ENCODE data around the gene GJC3. TPM values are rescaled to one million over a fixed set of nuclear protein-coding genes. Genes with fewer than 3 reads are reported as not detected.
"Not testable (repeated sequence)": the region's sequence is repeated elsewhere in the genome, so short reads cannot be mapped to it uniquely, and the experiment has no call there.

GJC3 gene, protein sequence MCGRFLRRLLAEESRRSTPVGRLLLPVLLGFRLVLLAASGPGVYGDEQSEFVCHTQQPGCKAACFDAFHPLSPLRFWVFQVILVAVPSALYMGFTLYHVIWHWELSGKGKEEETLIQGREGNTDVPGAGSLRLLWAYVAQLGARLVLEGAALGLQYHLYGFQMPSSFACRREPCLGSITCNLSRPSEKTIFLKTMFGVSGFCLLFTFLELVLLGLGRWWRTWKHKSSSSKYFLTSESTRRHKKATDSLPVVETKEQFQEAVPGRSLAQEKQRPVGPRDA
- not detected in 2 replicates for polyA plus RNA-seq (2011; rRNA removed)
- polyA minus RNA-seq (2011; rRNA and poly(A)+ RNA removed), result not detected in 2 replicates

DNA sequence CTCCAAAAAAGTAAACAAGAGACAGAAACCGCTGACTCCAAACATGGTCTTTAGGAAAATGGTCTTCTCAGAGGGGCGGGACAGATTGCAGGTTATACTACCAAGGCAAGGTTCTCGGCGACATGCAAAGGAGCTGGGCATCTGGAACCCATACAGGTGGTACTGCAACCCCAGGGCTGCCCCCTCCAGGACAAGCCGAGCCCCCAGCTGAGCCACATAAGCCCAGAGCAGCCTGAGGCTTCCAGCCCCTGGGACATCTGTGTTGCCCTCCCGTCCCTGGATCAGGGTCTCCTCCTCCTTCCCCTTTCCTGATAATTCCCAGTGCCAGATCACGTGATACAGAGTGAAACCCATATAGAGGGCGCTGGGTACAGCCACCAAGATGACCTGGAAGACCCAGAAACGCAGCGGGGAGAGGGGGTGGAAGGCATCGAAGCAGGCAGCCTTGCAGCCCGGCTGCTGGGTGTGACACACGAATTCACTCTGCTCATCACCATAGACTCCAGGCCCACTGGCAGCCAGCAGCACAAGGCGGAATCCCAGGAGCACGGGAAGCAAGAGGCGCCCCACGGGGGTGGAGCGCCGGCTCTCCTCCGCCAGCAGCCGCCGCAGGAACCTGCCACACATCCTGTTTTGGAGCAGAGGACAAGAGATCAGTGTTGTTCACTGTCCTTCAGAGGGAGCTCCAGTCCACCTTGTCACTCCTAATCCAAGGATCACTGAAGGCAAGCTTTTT lies at the start of gene GJC3:
Gene GJC3 (minus strand): TSS at position 627 of the 736 bp plus-strand sequence. CDS start 0 bp downstream, at position 627.
- CTCF ChIA-PET, result interaction anchor here (0.7 to 2.3 kb wide), 9 partner anchors 9 to 65 kb away, joined by 3 to 8 read pairs (median 5); partner anchors contain the start of gene TRIM4
- TF ChIP-seq, protein P1, sequence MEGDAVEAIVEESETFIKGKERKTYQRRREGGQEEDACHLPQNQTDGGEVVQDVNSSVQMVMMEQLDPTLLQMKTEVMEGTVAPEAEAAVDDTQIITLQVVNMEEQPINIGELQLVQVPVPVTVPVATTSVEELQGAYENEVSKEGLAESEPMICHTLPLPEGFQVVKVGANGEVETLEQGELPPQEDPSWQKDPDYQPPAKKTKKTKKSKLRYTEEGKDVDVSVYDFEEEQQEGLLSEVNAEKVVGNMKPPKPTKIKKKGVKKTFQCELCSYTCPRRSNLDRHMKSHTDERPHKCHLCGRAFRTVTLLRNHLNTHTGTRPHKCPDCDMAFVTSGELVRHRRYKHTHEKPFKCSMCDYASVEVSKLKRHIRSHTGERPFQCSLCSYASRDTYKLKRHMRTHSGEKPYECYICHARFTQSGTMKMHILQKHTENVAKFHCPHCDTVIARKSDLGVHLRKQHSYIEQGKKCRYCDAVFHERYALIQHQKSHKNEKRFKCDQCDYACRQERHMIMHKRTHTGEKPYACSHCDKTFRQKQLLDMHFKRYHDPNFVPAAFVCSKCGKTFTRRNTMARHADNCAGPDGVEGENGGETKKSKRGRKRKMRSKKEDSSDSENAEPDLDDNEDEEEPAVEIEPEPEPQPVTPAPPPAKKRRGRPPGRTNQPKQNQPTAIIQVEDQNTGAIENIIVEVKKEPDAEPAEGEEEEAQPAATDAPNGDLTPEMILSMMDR (IDR thresholded peaks at IDR 0.05; ENCODE audit: insufficient read depth, low read depth, low read length), result peak; percentile 51
- Histone ChIP-seq H3K27me3 (ENCODE audit: control insufficient read depth, insufficient read depth, low read length) (peaks cover 7% of the 10 kb centered on the region), H3K36me3 (ENCODE audit: control insufficient read depth, insufficient read depth, low read length) (no peaks in the 10 kb centered on the region), H3K4me3 (ENCODE audit: low read depth, low read length) (peak within 1 kb of the TSS; percentile 17; the same call in 1 of the 2 replicates)
- DNase-seq (ENCODE audit: low read depth), result no peak
- POLR2A ChIA-PET, result no interaction called here

DNA sequence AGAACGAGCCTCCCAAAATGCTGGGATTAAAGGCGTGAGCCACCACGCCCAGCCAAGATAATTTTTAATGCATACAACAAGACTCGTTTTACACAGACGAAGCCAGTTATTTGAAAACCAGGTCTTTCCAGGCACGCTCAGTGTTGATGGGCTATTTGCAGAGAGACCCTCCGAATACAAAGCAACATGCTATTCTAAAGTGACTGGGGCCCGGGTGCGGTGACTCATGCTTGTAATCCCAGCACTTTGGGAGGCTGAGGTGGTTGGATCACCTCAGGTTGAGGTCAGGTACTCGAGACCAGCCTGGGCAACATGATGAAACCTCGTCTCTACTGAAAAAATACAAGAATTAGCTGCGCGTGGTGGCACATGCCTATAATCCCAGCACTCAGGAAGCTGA lies 47.2 kb upstream of the GJC3 start:
- DNase-seq (ENCODE audit: low read depth), result no peak
- H3K4me3 ChIP-seq (ENCODE audit: low read depth, low read length), result no peak overlapping the region
- no peaks in the 10 kb centered on the region for H3K27me3 ChIP-seq (ENCODE audit: control insufficient read depth, insufficient read depth, low read length)
- ChIA-PET CTCF (interaction anchor here (0.7 to 7.9 kb wide), 3 partner anchors 15 to 1134 kb away, joined by 3 to 77 read pairs (median 6); no protein-coding TSS in a partner anchor), POLR2A (no interaction called here)
- H3K36me3 ChIP-seq (ENCODE audit: control insufficient read depth, insufficient read depth, low read length), result no peaks in the 10 kb centered on the region
- TF ChIP-seq, protein P1 (IDR thresholded peaks at IDR 0.05; ENCODE audit: insufficient read depth, low read depth, low read length), result no peak

DNA sequence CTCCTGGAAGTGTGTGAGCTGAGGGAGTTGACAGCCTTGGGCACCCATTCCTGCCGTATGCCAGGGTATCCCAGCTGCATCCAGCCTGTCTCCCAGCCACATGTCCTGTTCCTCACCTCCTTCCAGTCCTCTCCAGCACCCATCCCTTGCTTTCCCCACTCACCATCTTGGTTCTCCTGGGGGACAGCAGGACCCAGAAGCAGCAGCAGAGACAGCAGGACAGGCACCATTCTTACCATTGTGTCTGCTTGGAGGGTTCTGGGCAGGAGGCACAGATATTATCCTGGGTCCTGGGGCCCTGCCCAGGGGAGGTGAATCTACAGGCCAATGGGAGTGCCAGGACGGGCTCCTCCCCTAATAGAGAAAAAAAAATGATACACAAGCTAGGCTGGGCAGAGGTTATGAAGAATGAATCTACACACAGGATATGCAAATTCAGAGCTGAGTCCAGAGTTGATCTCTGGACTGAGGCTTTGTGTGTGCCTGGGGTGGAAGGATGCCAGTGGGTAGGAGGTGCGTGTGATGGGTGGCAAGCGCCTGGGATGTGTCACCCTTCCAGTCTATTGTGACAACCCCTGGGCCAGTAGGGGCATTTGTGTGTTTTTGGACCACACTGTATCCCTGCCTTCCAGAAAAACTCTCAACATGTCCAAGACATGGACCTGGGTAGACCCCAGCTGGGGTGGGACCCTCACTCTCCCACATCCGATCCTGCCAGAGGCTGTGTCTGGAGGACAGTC lies 46.5 kb upstream of the GJC3 start, which contains the start of gene AZGP1:
Gene AZGP1 (minus strand): TSS at position 250 of the 740 bp plus-strand sequence. CDS start 11 bp downstream, at position 239.
- ChIA-PET CTCF (interaction anchor here (0.7 to 7.9 kb wide), 3 partner anchors 16 to 1134 kb away, joined by 3 to 77 read pairs (median 6); no protein-coding TSS in a partner anchor), POLR2A (interaction anchor here (0.6 kb wide), 1 partner anchor 1313 kb away, joined by 3 read pairs; no protein-coding TSS in a partner anchor)
- Histone ChIP-seq H3K4me3 (ENCODE audit: low read depth, low read length) (no peak within 1 kb of the TSS), H3K36me3 (ENCODE audit: control insufficient read depth, insufficient read depth, low read length) (no peaks in the 10 kb centered on the region), H3K27me3 (ENCODE audit: control insufficient read depth, insufficient read depth, low read length) (no peaks in the 10 kb centered on the region)
- DNase-seq (ENCODE audit: low read depth), result no peak
- TF ChIP-seq, protein P1 (IDR thresholded peaks at IDR 0.05; ENCODE audit: insufficient read depth, low read depth, low read length), result no peak

DNA sequence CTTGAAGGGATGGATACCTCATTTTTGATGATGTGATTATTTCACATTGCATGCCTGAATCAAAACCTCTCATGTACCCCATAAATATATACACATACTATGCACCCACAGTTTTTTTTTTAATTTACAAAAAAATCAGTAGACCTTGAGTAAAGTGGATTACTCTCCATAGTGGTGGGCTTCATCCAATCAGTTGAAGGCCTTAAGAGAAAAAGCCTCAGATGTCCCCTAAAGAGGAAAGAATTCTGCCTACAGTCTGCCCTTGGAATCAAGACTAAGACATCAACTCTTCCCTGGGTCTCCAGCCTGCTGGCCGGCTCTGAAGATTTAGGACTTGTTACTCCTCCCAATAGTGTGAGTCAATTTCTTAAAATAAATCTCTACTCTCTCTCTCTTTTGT lies 45.3 kb upstream of the GJC3 start:
- ChIA-PET CTCF (interaction anchor here (7.9 kb wide), 1 partner anchor 17 kb away, joined by 77 read pairs; no protein-coding TSS in a partner anchor), POLR2A (no interaction called here)
- no peak for DNase-seq (ENCODE audit: low read depth)
- TF ChIP-seq, protein P1 (IDR thresholded peaks at IDR 0.05; ENCODE audit: insufficient read depth, low read depth, low read length), result no peak
- no peaks in the 10 kb centered on the region for H3K27me3 ChIP-seq (ENCODE audit: control insufficient read depth, insufficient read depth, low read length)
- H3K4me3 ChIP-seq (ENCODE audit: low read depth, low read length), result no peak overlapping the region
- H3K36me3 ChIP-seq (ENCODE audit: control insufficient read depth, insufficient read depth, low read length), result no peaks in the 10 kb centered on the region

DNA sequence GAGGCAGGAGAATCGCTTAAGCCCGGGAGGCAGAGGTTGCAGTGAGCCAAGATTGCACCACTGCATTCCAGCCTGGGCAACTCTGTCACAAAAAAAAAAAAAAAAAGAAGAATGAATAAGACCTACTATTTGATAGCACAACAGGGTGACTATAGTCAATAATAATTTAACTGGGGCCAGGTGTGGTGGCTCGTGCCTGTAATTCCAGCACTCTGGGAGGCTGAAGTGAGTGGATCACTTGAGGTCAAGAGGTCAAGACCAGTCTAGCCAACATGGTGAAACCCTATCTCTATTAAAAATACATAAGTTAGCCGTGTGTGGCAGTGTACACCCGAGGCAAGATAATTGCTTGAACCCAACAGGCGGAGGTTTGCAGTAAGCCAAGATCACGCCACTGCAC lies 44.4 kb upstream of the GJC3 start:
- CTCF ChIA-PET, result interaction anchor here (1.9 kb wide), 1 partner anchor 16 kb away, joined by 5 read pairs; no protein-coding TSS in a partner anchor

More for the DNA sequence above, 44.4 kb upstream of the GJC3 start:
- DNase-seq (ENCODE audit: low read depth); H3K36me3 ChIP-seq (ENCODE audit: control insufficient read depth, insufficient read depth, low read length); POLR2A ChIA-PET; H3K4me3 ChIP-seq (ENCODE audit: low read depth, low read length); H3K27me3 ChIP-seq (ENCODE audit: control insufficient read depth, insufficient read depth, low read length): not testable (repeated sequence)

Data from BJ (cell line).